ENCODE data around the gene COL4A4.

DNA sequence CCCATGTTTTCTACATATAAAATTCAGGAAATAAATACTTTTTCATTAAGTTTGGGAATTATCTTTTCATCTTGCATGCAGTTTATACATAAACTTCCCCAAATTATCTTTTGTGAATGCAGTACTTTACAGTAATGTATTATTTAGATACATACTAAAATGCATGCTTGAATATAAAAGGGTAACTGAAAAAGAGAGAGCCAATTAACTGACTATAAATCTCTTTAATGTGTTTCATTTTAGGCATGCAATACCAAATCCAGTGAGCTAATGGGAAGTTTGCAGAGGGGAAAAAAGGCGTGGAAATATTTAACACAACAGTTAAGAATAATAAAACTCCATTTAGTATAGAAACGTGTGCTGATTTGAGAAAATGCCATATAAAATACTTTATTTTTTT, 39.2 kb downstream of the COL4A4 start:
- TF ChIP-seq POLR2A (IDR thresholded peaks at IDR 0.05): no peak
- TF ChIP-seq, protein P1, sequence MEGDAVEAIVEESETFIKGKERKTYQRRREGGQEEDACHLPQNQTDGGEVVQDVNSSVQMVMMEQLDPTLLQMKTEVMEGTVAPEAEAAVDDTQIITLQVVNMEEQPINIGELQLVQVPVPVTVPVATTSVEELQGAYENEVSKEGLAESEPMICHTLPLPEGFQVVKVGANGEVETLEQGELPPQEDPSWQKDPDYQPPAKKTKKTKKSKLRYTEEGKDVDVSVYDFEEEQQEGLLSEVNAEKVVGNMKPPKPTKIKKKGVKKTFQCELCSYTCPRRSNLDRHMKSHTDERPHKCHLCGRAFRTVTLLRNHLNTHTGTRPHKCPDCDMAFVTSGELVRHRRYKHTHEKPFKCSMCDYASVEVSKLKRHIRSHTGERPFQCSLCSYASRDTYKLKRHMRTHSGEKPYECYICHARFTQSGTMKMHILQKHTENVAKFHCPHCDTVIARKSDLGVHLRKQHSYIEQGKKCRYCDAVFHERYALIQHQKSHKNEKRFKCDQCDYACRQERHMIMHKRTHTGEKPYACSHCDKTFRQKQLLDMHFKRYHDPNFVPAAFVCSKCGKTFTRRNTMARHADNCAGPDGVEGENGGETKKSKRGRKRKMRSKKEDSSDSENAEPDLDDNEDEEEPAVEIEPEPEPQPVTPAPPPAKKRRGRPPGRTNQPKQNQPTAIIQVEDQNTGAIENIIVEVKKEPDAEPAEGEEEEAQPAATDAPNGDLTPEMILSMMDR (IDR thresholded peaks at IDR 0.05): no peak

Data from vagina (tissue), 2 donors.